ES-I3 (cell line): ENCODE data around the gene YWHAH.

Experiments
- H3K36me3 ChIP-seq: 2 replicates; pipeline ENCODE4 v1.6.1; 2013; ENCODE audit warnings: mild to moderate bottlenecking, low read length, control low read depth, moderate library complexity; ENCODE audit not compliant: insufficient read depth
- H3K4me1 ChIP-seq: 2 replicates; pipeline ENCODE4 v1.6.1; 2013; ENCODE audit warnings: mild to moderate bottlenecking, control low read depth, low read length; ENCODE audit not compliant: insufficient read depth
- H3K9ac ChIP-seq: 2 replicates; pipeline ENCODE4 v1.6.1; 2013; ENCODE audit warnings: low read depth, mild to moderate bottlenecking, low read length, moderate library complexity
- H3K9me3 ChIP-seq: 2 replicates; pipeline ENCODE4 v1.6.1; 2013; ENCODE audit warnings: mild to moderate bottlenecking, low read length, moderate library complexity; ENCODE audit not compliant: control insufficient read depth, insufficient read depth

YWHAH gene

DNA sequence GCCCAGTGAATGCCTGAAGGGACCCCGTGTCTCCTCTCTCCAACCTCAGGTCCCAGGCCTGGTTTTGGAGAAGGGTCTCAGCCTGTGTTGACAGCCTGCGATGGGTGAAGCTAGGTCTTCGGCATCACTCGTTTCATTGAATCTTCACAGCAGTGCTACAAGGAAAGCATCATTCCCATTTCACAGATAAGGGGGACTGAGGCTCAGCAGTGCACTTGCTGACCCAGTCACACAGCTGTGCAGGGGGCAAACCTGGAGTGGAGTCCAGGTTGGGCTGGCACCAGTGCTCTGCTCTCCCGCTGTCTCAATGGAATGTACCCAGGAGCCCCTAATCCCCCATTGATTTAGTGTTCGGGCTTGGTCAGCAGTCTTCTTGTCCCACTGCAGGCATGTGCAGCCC is 10.9 kb upstream of the YWHAH start:
- H3K36me3 ChIP-seq = no peaks in the 10 kb centered on the region
- peaks cover 13% of the 10 kb centered on the region for H3K4me1 ChIP-seq
- no peak overlapping the region for H3K9ac ChIP-seq
- H3K9me3 ChIP-seq = no peaks in the 10 kb centered on the region

DNA sequence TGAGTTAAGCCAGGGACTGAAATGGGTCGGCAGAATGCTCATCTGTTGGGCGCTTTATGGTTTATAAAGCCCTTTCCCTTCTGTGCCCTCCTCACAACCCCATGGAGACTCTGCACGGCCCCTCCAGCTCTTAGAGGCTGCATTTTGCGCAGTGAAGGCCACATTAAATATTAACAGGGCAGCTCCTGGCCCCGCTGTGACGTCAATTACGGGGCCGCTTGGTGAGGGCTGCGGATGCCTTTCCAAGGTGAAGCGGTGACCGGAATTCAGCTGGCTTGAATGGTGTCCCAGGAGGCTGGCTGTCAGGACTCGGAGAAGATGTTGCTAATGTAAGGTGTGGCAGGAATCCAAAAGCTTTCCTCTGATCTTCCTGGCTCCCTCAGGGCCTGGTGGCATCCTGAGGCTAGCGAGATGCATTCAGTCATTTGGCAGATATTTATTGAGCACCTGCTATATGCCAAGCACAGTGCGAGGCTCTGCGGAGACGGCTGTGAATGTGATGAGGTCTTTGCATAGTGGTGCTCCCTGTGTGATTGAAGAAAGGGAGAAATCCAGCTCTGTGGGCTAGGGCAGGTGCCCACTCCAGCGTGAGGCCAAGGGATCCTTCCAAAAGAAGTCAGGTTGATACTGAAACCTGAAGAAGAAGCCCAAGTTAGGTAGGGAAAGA is 10.4 kb upstream of the YWHAH start:
- Histone ChIP-seq H3K9me3 (no peaks in the 10 kb centered on the region), H3K4me1 (peaks cover 13% of the 10 kb centered on the region), H3K9ac (no peak overlapping the region), H3K36me3 (no peaks in the 10 kb centered on the region)

DNA sequence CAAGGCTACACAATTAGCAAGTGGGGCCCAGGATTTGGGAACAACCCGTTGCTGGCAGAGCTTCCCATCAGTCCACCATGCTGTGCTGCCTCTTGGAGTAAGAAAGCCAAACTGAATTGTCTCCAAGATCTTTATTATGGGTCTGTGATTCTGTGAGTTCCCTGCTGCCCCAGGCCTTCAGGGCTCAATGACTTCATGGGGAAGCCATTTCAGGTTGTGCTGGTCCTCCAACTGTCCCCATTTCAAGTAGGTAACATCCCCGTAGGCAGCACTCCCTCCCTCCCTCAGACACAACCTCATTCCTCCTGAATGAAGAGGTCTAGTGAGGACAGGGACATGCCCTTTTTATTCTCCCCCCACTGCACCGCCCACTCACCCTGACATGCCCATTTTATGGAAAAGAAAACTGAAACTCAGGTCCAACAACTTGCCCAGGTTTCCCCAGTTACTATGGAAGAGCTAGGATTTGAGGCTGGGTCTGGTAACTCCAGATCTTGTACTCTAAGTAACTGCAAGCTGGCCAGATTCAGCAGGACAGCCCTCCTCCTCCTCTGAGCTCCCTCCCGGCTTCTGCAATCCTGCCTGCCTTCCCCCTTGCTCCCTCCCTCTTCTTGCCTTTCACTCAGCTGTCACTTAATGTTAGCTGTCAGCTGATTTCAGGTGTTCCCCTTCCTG is 8.2 kb upstream of the YWHAH start:
- no peak overlapping the region for H3K9ac ChIP-seq
- no peaks in the 10 kb centered on the region for H3K36me3 ChIP-seq
- H3K4me1 ChIP-seq = peaks cover 13% of the 10 kb centered on the region
- H3K9me3 ChIP-seq = no peaks in the 10 kb centered on the region

DNA sequence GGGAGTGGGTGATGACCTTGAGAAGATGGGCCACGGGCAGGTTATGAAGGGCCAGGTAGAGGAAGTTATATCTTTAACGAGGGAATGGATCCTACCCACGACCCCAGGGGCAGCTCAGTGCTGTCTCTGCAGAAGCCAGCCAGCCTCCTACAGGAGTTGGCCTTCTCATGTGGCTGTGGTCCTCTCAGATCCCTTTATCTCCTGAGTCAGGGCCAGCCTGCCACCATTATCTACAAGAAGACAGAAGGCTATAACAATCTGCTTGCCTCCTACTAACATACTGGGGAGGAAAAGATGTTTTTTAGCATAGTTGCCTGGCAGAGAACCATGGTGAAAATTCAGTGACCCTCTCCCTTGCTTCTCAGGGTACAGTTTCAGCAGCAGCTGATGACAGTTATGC is 7.0 kb upstream of the YWHAH start:
- H3K9me3 ChIP-seq = no peaks in the 10 kb centered on the region
- no peak overlapping the region for H3K9ac ChIP-seq
- peaks cover 13% of the 10 kb centered on the region for H3K4me1 ChIP-seq
- H3K36me3 ChIP-seq = no peaks in the 10 kb centered on the region

DNA sequence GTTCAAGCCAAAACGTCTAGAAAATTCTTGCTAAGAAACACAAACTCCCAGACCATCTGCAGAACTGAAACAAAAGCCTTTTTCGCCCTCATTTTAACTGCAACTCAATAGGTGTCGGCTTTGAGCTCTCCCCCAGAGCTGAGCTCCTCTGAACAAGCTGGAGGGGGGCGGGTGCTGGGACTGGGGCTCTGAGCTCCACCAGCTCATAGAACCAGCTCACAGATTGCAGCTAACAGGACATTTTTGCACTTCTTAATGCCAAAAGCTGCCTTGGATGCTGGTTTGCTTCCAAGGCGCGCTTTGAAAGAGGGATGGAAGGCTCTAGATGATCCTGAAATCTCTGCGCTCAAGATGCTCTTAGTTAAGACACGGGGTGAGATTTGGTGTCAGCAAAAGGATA is 6.0 kb upstream of the YWHAH start:
- no peaks in the 10 kb centered on the region for H3K9me3 ChIP-seq
- H3K4me1 ChIP-seq = peaks cover 13% of the 10 kb centered on the region
- H3K36me3 ChIP-seq = no peaks in the 10 kb centered on the region
- no peak overlapping the region for H3K9ac ChIP-seq

DNA sequence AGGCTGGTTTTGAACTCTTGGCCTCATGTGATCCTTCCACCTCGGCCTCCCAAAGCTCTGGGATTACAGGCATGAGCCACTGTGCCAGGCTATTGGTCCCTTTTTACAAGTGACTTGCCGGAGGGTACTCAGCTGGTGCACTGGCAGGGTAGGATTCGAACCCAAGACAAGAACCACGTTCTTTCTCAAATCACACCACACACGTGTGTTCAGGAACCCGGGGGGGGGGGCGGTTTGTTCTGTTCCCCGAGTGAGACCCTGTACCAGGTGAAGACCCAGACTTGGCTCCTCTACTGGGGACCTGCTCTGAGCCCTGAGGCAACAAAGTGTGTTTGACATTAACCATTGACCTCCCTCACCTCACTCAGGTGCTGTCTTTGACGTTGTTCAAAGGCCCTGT is 3.8 kb upstream of the YWHAH start:
- H3K36me3 ChIP-seq = peaks cover 2% of the 10 kb centered on the region; the same call in 1 of the 2 replicates
- peaks cover 13% of the 10 kb centered on the region for H3K4me1 ChIP-seq
- H3K9me3 ChIP-seq = no peaks in the 10 kb centered on the region
- no peak overlapping the region for H3K9ac ChIP-seq

DNA sequence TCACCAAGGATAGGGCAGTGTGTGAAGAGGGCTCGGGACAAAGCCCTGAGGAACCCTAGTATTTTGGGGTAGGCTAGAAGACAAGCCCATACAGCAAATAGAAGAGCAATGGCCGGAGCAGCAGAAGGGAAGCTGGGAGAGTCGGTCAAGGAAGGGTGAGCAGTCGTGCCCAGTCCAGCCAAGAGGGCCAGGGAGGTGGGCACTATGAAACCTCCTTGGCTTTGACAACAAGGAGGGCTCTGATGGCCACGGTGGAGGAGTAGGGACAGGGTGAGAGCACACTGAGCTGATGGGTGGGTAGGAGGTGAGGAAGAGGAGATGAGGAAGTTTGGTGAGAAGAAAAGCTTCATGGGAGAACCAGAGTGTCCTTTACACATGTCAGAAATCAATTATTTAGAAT is 2.2 kb upstream of the YWHAH start:
- Histone ChIP-seq H3K9me3 (no peaks in the 10 kb centered on the region), H3K4me1 (0 out of 2 replicates have a peak, but pooled peaks cover 12% of the 10 kb centered on the region), H3K36me3 (peaks cover 3% of the 10 kb centered on the region; the same call in 1 of the 2 replicates), H3K9ac (no peak overlapping the region)

DNA sequence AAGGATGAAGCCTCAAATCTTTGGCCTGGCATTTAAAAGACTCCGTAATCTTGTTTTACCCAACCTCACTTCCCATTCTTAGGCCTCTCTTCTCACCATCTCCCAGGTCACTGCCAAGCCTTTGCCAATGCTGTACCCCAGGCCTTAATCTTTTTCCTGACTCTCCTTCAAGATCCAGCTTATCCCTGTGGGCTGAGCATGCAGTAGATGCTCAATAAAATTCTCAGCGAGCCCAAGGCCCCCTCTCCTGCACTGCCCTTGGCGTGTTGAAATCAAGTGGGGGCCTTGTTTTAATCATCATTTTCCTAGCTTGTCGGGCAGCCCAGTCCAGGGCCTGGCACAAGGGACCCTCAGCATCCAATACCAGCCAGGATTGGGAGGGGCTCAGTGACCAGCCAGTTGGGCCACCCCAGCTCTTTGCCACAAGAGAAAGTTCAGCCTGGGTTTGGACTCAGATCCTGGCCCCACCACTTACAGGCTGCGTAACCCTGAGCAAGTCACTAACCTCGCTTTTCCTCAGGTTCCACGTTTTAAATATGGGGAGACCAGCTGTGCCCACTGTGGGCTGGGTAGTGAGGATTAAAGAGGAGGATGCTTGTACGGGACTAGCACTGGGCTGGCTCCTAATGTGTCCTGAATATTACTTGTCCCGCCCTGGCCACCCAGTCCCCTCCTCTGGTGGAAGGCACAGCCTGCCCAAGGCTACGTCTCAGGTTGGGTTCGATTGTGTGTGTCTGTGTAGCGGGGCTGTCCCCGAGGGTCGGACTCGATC is 943 bp upstream of the YWHAH start:
- peak overlapping the region; percentile 77 for H3K9ac ChIP-seq
- H3K9me3 ChIP-seq = no peaks in the 10 kb centered on the region
- H3K4me1 ChIP-seq = peaks cover 12% of the 10 kb centered on the region; the same call in 1 of the 2 replicates
- peaks cover 3% of the 10 kb centered on the region; the same call in 1 of the 2 replicates for H3K36me3 ChIP-seq

DNA sequence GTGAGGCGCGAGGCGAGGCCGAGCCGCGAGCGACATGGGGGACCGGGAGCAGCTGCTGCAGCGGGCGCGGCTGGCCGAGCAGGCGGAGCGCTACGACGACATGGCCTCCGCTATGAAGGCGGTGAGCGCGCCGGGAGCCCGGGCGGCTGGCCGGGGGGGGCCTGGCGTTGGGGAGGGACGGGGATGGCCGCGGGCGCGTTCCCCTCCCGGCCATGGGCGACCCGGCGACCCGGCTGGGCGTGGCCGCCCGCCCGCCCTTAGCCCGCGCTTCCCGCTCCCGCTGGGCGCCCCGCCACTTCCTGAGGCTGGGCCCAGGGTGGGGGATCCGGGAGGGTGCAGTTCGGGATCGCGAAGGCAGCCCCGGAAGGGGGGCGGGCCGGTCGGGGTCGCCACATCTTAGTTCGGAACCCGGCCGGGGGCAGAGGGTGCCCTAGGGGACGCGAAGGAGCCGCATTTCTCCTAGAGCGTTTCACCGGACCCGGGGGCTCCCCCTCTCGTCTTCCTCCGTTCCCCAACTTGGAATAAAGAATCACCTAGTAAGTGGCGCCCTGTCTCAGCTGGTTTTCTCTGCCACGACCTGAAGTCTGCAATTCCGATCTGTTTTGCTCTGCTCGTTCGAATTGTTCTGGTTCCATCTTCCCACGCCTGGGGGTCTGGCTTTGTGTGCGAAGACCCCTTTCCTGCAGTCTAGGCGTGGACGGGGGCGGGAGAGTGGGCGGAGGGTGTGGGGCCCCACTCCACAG is 536 bp downstream of the YWHAH start:
- peaks cover 12% of the 10 kb centered on the region; the same call in 1 of the 2 replicates for H3K4me1 ChIP-seq
- peak overlapping the region; percentile 86 for H3K9ac ChIP-seq
- H3K9me3 ChIP-seq = no peaks in the 10 kb centered on the region
- peaks cover 12% of the 10 kb centered on the region for H3K36me3 ChIP-seq

DNA sequence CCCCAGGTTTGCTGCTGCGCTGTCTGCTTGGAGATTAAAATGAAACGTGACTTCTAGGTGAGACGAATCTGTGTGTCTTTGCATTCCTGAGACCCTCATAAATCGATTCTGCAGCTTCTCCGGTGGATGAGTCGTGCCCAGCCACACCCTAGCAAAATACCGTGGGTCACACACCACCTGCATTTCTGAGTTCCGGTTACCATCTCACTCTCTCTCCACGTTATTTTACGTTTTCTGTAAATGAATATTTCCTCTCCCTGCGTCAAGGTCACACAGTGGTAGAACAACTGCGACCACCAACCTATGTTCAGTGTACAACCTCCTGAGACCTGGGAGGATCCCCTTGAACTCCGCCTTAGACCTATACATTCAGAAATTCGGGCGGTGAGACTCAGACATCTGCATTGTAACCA is 1.1 kb downstream of the YWHAH start:
- Histone ChIP-seq H3K9ac (peak overlapping the region; percentile 86), H3K9me3 (no peaks in the 10 kb centered on the region), H3K4me1 (peaks cover 14% of the 10 kb centered on the region), H3K36me3 (peaks cover 17% of the 10 kb centered on the region)

DNA sequence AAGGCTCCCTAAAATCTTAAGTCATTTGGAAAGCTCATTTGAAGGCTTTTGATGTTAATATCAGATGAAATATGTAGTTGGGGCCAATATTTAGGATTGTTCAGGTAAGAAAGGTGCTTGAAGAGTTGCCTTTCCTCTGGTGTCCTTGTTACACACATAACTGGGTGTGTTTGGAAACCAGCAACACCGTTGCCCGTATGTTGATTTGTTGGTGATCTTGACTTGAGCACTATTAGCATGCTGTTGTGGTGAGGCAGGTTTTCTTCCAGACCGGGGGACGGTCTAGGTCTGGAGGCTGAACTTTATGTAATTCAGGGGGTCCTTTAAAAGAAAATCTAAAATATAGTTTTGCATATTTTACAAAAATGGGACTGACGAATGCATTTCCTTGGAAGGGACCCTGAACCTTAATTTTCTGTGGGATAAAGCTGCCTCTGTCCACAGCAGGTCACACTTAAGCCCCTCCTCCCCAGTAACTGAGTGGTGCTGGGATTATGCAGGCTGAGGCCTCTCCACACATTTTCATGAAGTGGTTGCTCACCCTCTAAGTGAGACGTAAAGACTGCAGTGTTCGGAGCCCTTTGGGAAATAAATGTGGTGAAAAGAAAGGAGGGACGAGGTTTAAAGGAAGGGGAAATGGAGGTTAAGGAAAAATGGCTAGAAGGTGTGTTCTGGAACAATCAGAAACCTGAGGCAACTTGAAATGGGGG is 1.8 kb downstream of the YWHAH start:
- Histone ChIP-seq H3K9ac (peak overlapping the region; percentile 86), H3K36me3 (peaks cover 19% of the 10 kb centered on the region), H3K4me1 (peaks cover 18% of the 10 kb centered on the region), H3K9me3 (no peaks in the 10 kb centered on the region)

DNA sequence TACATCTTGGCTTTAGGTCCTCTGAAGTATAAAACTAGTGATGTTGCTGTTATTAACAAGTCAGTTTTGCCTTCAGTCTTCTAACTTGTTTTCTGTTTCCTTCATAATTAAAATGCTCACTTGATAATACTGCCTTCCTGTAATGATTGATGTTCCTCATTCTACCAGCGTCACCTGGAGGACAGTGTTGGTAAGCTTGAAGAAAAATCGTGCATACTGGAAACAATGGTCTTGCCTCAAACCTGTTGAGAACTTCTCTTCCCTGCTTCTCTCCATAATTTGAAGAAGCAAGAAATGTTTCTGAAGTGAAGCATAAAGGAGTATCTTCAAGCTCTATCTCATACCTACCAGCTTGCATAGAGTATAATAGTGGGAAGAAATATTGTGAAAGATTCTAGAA is 3.0 kb downstream of the YWHAH start:
- H3K36me3 ChIP-seq = peaks cover 22% of the 10 kb centered on the region
- peaks cover 22% of the 10 kb centered on the region for H3K4me1 ChIP-seq
- H3K9ac ChIP-seq = no peak overlapping the region
- H3K9me3 ChIP-seq = no peaks in the 10 kb centered on the region

DNA sequence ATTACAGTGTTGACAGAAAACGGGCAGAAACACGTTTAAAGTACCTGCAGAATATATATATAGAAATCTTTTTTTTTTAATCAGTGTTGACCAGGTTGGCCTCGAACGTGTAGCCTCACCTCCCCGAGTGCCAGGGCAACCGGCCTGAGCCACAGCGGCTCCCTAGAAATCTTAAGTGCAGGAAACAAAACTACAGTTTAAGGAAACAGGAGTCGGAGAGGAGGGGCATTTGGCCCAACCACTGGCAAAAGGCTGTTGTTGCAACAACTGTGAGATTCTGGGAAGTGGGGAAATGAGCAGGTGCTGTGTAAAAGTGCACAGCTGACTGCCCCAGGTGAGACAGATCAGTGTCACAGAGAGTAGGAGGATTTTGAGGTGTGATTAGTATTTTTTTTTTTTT is 3.7 kb downstream of the YWHAH start:
- Histone ChIP-seq H3K4me1 (peaks cover 29% of the 10 kb centered on the region), H3K9ac (no peak overlapping the region), H3K9me3 (no peaks in the 10 kb centered on the region), H3K36me3 (peaks cover 23% of the 10 kb centered on the region)

DNA sequence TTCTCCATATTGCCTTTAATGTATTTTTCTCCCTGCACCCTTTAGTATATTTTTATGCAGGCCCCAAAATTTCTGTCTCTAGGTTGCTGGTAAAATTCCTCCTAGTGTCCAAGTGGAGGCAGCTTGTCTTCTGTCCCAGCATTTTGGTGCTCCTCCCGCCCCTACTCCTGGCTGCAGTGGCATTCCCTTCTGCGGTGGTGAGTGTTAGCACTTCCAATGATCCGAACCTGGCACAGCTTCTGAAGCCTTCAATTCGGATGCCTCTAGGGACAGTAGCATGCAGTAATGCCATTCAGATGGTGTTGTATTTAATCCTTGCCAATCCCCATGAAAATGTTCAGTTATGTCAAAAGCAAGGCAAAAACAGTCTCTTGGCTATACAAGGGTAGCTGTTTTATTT is 5.9 kb downstream of the YWHAH start:
- Histone ChIP-seq H3K9ac (no peak overlapping the region), H3K4me1 (peaks cover 33% of the 10 kb centered on the region), H3K36me3 (peaks cover 29% of the 10 kb centered on the region), H3K9me3 (no peaks in the 10 kb centered on the region)
